A549 (cell line): ENCODE results near the gene NGRN.
A peak's percentile ranks its signal among the peaks of the same experiment; 100 is the strongest.

Experiments
- POLR2A ChIP-seq: IDR thresholded peaks from 2 replicates; pipeline ENCODE4 v1.6.1; 2012; ENCODE audit warnings: mild to moderate bottlenecking, low read length
- TF ChIP-seq, protein P1 (sequence below): fragments of >200 bp; sonication (Bioruptor Twin); formaldehyde crosslinking; IDR thresholded peaks from 3 replicates; pipeline ENCODE4 v1.5.1; 2016

DNA sequence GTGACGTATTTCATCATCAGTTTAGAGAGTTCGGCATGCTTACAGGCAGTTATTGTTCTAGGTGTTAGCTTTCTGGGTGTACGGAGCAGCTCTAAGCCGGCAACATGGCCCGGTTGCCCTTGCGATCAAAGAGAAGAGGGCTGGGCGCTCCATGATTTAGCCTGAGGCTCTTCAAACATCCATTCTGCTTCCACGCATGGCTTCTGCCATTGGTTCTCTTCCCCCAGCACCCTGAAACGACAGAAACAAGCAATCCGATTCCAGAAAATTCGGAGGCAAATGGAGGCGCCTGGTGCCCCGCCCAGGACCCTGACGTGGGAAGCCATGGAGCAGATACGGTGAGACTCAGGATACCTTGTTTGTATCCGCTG, 574 bp downstream of the NGRN start:
- TF ChIP-seq, protein P1, sequence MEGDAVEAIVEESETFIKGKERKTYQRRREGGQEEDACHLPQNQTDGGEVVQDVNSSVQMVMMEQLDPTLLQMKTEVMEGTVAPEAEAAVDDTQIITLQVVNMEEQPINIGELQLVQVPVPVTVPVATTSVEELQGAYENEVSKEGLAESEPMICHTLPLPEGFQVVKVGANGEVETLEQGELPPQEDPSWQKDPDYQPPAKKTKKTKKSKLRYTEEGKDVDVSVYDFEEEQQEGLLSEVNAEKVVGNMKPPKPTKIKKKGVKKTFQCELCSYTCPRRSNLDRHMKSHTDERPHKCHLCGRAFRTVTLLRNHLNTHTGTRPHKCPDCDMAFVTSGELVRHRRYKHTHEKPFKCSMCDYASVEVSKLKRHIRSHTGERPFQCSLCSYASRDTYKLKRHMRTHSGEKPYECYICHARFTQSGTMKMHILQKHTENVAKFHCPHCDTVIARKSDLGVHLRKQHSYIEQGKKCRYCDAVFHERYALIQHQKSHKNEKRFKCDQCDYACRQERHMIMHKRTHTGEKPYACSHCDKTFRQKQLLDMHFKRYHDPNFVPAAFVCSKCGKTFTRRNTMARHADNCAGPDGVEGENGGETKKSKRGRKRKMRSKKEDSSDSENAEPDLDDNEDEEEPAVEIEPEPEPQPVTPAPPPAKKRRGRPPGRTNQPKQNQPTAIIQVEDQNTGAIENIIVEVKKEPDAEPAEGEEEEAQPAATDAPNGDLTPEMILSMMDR: no peak
- TF ChIP-seq POLR2A: 0 out of 2 replicates have a peak, but pooled peaks have one; percentile 23
